Ovary (tissue), 9 donors: ENCODE measurements around the gene KIF26B. TPM values are rescaled to one million over a fixed set of nuclear protein-coding genes. Genes with fewer than 3 reads are reported as not detected.

Experiments used
- DNase-seq, 5 donors: peaks; one replicate each; pipeline ENCODE4 v3.0.0-alpha.2; 2019 to 2020
- H3K27ac ChIP-seq, 2 donors: fragments of 200-600 bp; one replicate each; pipeline versions ENCODE4 v1.5.1 to v1.8.0; 2019 to 2022
- H3K27me3 ChIP-seq: fragments of 200-600 bp; one replicate; pipeline ENCODE4 v1.8.0; 2022
- H3K36me3 ChIP-seq: fragments of 200-600 bp; sonication (generic); one replicate; pipeline ENCODE4 v1.5.1; 2019
- H3K4me1 ChIP-seq: one replicate; pipeline ENCODE4 v1.8.1; 2013; ENCODE audit warnings: mild to moderate bottlenecking, moderate library complexity; ENCODE audit not compliant: insufficient read depth
- H3K4me3 ChIP-seq: fragments of 200-600 bp; sonication (generic); one replicate; pipeline ENCODE4 v1.5.1; 2017
- H3K9me3 ChIP-seq, 2 donors: fragments of 200-600 bp in 1 of 2; sonication (generic) in 1 of 2; one replicate each; pipeline versions ENCODE4 v1.5.1 to v1.8.1; 2013 to 2019; ENCODE audit warnings: mild to moderate bottlenecking in 1 of 2, moderate library complexity in 1 of 2
- CTCF ChIP-seq, 3 donors: fragments of 450-650 bp in 2 of 3; fragments of 200-600 bp in 1 of 3; IDR thresholded peaks; one replicate each; pipeline versions ENCODE4 v1.5.1 to v1.8.0; 2016 to 2022; ENCODE audit warnings: antibody characterized with exemption in 3 of 3, mild to moderate bottlenecking in 1 of 3
- EP300 ChIP-seq: sonication (generic); formaldehyde crosslinking; IDR thresholded peaks from one replicate; pipeline ENCODE4 v1.6.1; 2017; ENCODE audit warnings: antibody characterized with exemption
- POLR2A ChIP-seq: fragments of 450-650 bp; IDR thresholded peaks from one replicate; pipeline ENCODE4 v1.6.1; 2017; ENCODE audit warnings: antibody characterized with exemption, mild to moderate bottlenecking, moderate library complexity
- WGBS, 3 donors: extraction: QIAGEN DNeasy Blood & Tissue Kit in 1 of 3; methylation state at CpG; one replicate each; pipeline versions ENCODE4 v1.1.5 to v1.1.7; 2013 to 2017; 5-methylcytosine and 5-hydroxymethylcytosine counted together
- intact Hi-C, 4 donors: fragments of 100-400 bp; cut with DNase I; formaldehyde crosslinking; loops; one replicate each; pipeline versions ENCODE4 v1.11.0 to v1.15.1; 2022 to 2023
- polyA plus RNA-seq, 2 donors: library from polyadenylated mRNA; stranded (reverse); fragments of 200-250 nt in 1 of 2; fragments of 350-450 nt in 1 of 2; fragmentation: Illumina TruSeq in 1 of 2; extraction: RNeasy Lipid Tissue Mini Kit (QIAGEN cat#74804) in 1 of 2; gene quantifications; one replicate each; pipeline ENCODE4 v1.2.3, GENCODE V29; 2013 to 2014
- total RNA-seq, 7 donors: library from RNA; depleted of rRNA in 2 of 7; stranded (reverse); fragments of >200 nt in 2 of 7; fragmentation: NEBNext Ultra II Directional in 3 of 7; extraction: Animal tissue kit (Norgen Biotek cat#: 25700) in 3 of 7; gene quantifications; one replicate each; pipeline versions ENCODE4 v1.1.0 to v1.2.4, GENCODE V29; 2016 to 2023
- donor health status: DM: no; HTN: no; CAD: no; lungs with moderate emphysema.
- donor health status: DM: no; HTN: no; CAD: no.
- donor health status: Bipolar disorder and iron deficiency.
- donor health status: DM: yes; HTN: yes; CAD: no.
- donor health status: DM: no; HTN: no; CAD: no.
- donor health status: DM: yes; HTN: yes; CAD: no.

KIF26B gene
- total and polyA plus RNA-seq, 9 donors: 0.28 to 4.0 (median 0.54) TPM

- Histone ChIP-seq H3K9me3 (no peaks in the 10 kb centered on the region), H3K36me3 (no peaks in the 10 kb centered on the region), H3K27me3 (no peaks in the 10 kb centered on the region), H3K4me3 (no peak overlapping the region), H3K4me1 (no peaks in the 10 kb centered on the region), H3K27ac (no peak overlapping the region)
- intact Hi-C loops: loop anchor here in 1 of 4 donors (5.0 kb wide), 1 partner anchor 436 kb away; no protein-coding TSS in a partner anchor
- DNase-seq: no peak
- TF ChIP-seq CTCF (IDR thresholded peaks at IDR 0.05) (no peak), POLR2A (no peak), EP300 (no peak)
- WGBS, 3 donors: 97 to 100% (median 97%) methylated on average over 1 of the region's 1 CpG
Observed at GRCh38 chr1:245641384-245641783, 486.6 kb downstream of the KIF26B start.

- no peak overlapping the region for H3K27ac ChIP-seq
- H3K27me3 ChIP-seq: no peaks in the 10 kb centered on the region
- intact Hi-C loops: no loop called here
- no peaks in the 10 kb centered on the region for H3K9me3 ChIP-seq
- no peaks in the 10 kb centered on the region for H3K36me3 ChIP-seq
- H3K4me3 ChIP-seq: no peak overlapping the region
- TF ChIP-seq CTCF (IDR thresholded peaks at IDR 0.05) (no peak), POLR2A (no peak), EP300 (no peak)
- H3K4me1 ChIP-seq: no peaks in the 10 kb centered on the region
- no peak for DNase-seq
- 80 to 89% (median 81%) methylated on average over 4 of the region's 4 CpGs for WGBS, 3 donors
Observed at GRCh38 chr1:245645406-245645805, 490.6 kb downstream of the KIF26B start.

- intact Hi-C loops: no loop called here
- no peak overlapping the region for H3K27ac ChIP-seq
- TF ChIP-seq CTCF (IDR thresholded peaks at IDR 0.05) (no peak), EP300 (no peak), POLR2A (no peak)
- H3K9me3 ChIP-seq: no peaks in the 10 kb centered on the region
- H3K4me1 ChIP-seq: no peaks in the 10 kb centered on the region
- H3K4me3 ChIP-seq: no peak overlapping the region
- no peaks in the 10 kb centered on the region for H3K27me3 ChIP-seq
- DNase-seq: no peak
- no peaks in the 10 kb centered on the region for H3K36me3 ChIP-seq
- 83 to 90% (median 86%) methylated on average over 9 of the region's 9 CpGs for WGBS, 3 donors
Observed at GRCh38 chr1:245645894-245646293, 491.1 kb downstream of the KIF26B start.

- no peak for DNase-seq
- no peaks in the 10 kb centered on the region for H3K36me3 ChIP-seq
- TF ChIP-seq POLR2A: no peak
- 88 to 92% (median 91%) methylated on average over 19 of the region's 19 CpGs for WGBS, 3 donors
- intact Hi-C loops: no loop called here
- no peak overlapping the region for H3K27ac ChIP-seq
- no peaks in the 10 kb centered on the region for H3K4me1 ChIP-seq
- H3K27me3 ChIP-seq: no peaks in the 10 kb centered on the region
- H3K4me3 ChIP-seq: no peak overlapping the region
- H3K9me3 ChIP-seq: no peaks in the 10 kb centered on the region
Observed at GRCh38 chr1:245648749-245649522, 494.2 kb downstream of the KIF26B start.

GRCh38 chr1:245649666-245650065 lies 494.9 kb downstream of the KIF26B start:
- intact Hi-C loops: no loop called here
- Histone ChIP-seq H3K4me3 (no peak overlapping the region), H3K27ac (no peak overlapping the region), H3K4me1 (no peaks in the 10 kb centered on the region), H3K36me3 (no peaks in the 10 kb centered on the region), H3K27me3 (no peaks in the 10 kb centered on the region), H3K9me3 (no peaks in the 10 kb centered on the region)
- TF ChIP-seq CTCF (IDR thresholded peaks at IDR 0.05): no peak
- TF ChIP-seq EP300: no peak
- no peak for TF ChIP-seq POLR2A
- DNase-seq: no peak
- WGBS, 3 donors: 84 to 93% (median 90%) methylated on average over 5 of the region's 5 CpGs
